Bronchial epithelial cell (primary cell): ENCODE data around the gene HS3ST3B1. TPM values are rescaled to one million over a fixed set of nuclear protein-coding genes. Genes with fewer than 3 reads are reported as not detected.

Experiments
- DNase-seq: peaks from one replicate; pipeline ENCODE4 v3.0.0-alpha.2; 2010; ENCODE audit warnings: low read depth
- FAIRE-seq: peaks from 2 replicates; lab custom pipeline; 2011; peaks lifted over from hg19 to GRCh38; lab: Jason Lieb, UNC
- H3K27me3 ChIP-seq: 2 replicates; pipeline ENCODE4 v1.5.1; 2011; ENCODE audit warnings: low read length; ENCODE audit not compliant: control insufficient read depth, insufficient read depth
- H3K36me3 ChIP-seq: 2 replicates; pipeline ENCODE4 v1.5.1; 2011; ENCODE audit warnings: low read length; ENCODE audit not compliant: control insufficient read depth, insufficient read depth
- H3K4me3 ChIP-seq: 2 replicates; pipeline ENCODE4 v1.5.1; 2011; ENCODE audit warnings: mild to moderate bottlenecking, low read depth, low read length, control low read depth
- CTCF ChIP-seq: IDR thresholded peaks from 2 replicates; pipeline ENCODE4 v1.5.1; 2011; ENCODE audit warnings: mild to moderate bottlenecking, moderate library complexity, low read length, control low read depth, inconsistent platforms; ENCODE audit not compliant: insufficient read depth, severe bottlenecking
- total RNA-seq: library from RNA; depleted of rRNA; stranded (reverse); fragments of >200 nt; gene quantifications from 2 replicates; pipeline ENCODE4 v1.2.1, GENCODE V29; 2014

Gene HS3ST3B1
- total RNA-seq, 1 donor from 2014 or later = 0.53 TPM

- FAIRE-seq (no peak), DNase-seq (no peak)
- TF ChIP-seq CTCF = no peak
- Histone ChIP-seq H3K27me3 (no peaks in the 10 kb centered on the region), H3K36me3 (no peaks in the 10 kb centered on the region), H3K4me3 (no peak overlapping the region)
Observed at GRCh38 chr17:14320098-14320497, 19.2 kb downstream of the HS3ST3B1 start.

- Histone ChIP-seq H3K27me3 (no peaks in the 10 kb centered on the region), H3K36me3 (no peaks in the 10 kb centered on the region), H3K4me3 (no peak overlapping the region)
- no peak for DNase-seq
- no peak for TF ChIP-seq CTCF
- no peak for FAIRE-seq
Observed at GRCh38 chr17:14320734-14321475, 20.0 kb downstream of the HS3ST3B1 start.

GRCh38 chr17:14321476-14321949 is 20.6 kb downstream of the HS3ST3B1 start:
- H3K27me3 ChIP-seq = no peaks in the 10 kb centered on the region
- DNase-seq (no peak), FAIRE-seq (no peak)
- no peak for TF ChIP-seq CTCF
- no peaks in the 10 kb centered on the region for H3K36me3 ChIP-seq
- no peak overlapping the region for H3K4me3 ChIP-seq

- no peaks in the 10 kb centered on the region for H3K36me3 ChIP-seq
- DNase-seq (no peak), FAIRE-seq (no peak)
- H3K27me3 ChIP-seq = no peaks in the 10 kb centered on the region
- H3K4me3 ChIP-seq = no peak overlapping the region
- TF ChIP-seq CTCF = no peak
Observed at GRCh38 chr17:14321980-14322776, 21.3 kb downstream of the HS3ST3B1 start.

- FAIRE-seq = no peak
- no peaks in the 10 kb centered on the region for H3K36me3 ChIP-seq
- no peak for TF ChIP-seq CTCF
- H3K4me3 ChIP-seq = no peak overlapping the region
- H3K27me3 ChIP-seq = no peaks in the 10 kb centered on the region
- DNase-seq = no peak
Observed at GRCh38 chr17:14323522-14323981, 22.7 kb downstream of the HS3ST3B1 start.
